HG03159 (cell line): ENCODE measurements around the gene SLC25A19.
"Not testable (repeated sequence)": the region's sequence is repeated elsewhere in the genome, so short reads cannot be mapped to it uniquely, and the experiment has no call there.

Experiments used
- ATAC-seq: cut with Tn5 transposase; IDR thresholded peaks from one replicate; pipeline ENCODE4 v1.9.1; 2021; ENCODE audit warnings: mild to moderate bottlenecking, moderate library complexity; ENCODE audit not compliant: unreplicated experiment

SLC25A19 gene

GRCh38 chr17:75267411-75268232, 21.6 kb downstream of the SLC25A19 start:
- no peak for ATAC-seq

- ATAC-seq, result no peak
These were observed 22.2 kb downstream of the SLC25A19 start for GRCh38 chr17:75267153-75267410.

GRCh38 chr17:75266316-75267152, 22.7 kb downstream of the SLC25A19 start:
- no peak for ATAC-seq

GRCh38 chr17:75265614-75266315, 23.5 kb downstream of the SLC25A19 start:
- no peak for ATAC-seq

GRCh38 chr17:75263055-75263454, 26.2 kb downstream of the SLC25A19 start:
- no peak for ATAC-seq

GRCh38 chr17:75262112-75262606, 27.1 kb downstream of the SLC25A19 start:
- peak; percentile 10 for ATAC-seq

GRCh38 chr17:75261336-75262111, 27.7 kb downstream of the SLC25A19 start, which contains the start of the genes GGA3 and MRPS7:
Gene GGA3, minus strand, starts transcription at chr17:75261606. Its CDS starts 19 bp downstream, at chr17:75261587.
Gene MRPS7, plus strand, starts transcription at chr17:75261879. Its CDS starts 22 bp downstream, at chr17:75261901.
- ATAC-seq, result peak; percentile 89

- peak; percentile 21 for ATAC-seq
These were observed 28.4 kb downstream of the SLC25A19 start for GRCh38 chr17:75260641-75261335.

- not testable (repeated sequence) for ATAC-seq
These were observed 32.0 kb downstream of the SLC25A19 start for GRCh38 chr17:75257228-75257627.

GRCh38 chr17:75255954-75256698, 33.1 kb downstream of the SLC25A19 start:
- ATAC-seq, result not testable (repeated sequence)

GRCh38 chr17:75252039-75252816, 37.0 kb downstream of the SLC25A19 start:
- ATAC-seq, result no peak

- peak; percentile 87 for ATAC-seq
These were observed 39.2 kb downstream of the SLC25A19 start for GRCh38 chr17:75250009-75250471.

- ATAC-seq, result no peak
These were observed 39.7 kb downstream of the SLC25A19 start for GRCh38 chr17:75249564-75249963.

- no peak for ATAC-seq
These were observed 42.8 kb downstream of the SLC25A19 start for GRCh38 chr17:75246404-75246803.

GRCh38 chr17:75245011-75245410, 44.2 kb downstream of the SLC25A19 start:
- ATAC-seq, result no peak

- no peak for ATAC-seq
These were observed 44.9 kb downstream of the SLC25A19 start for GRCh38 chr17:75244133-75244866.

- no peak for ATAC-seq
These were observed 46.7 kb downstream of the SLC25A19 start for GRCh38 chr17:75242461-75243042.
